KG1 (cell line): ENCODE measurements around the gene NFYC.

Experiments
- DNase-seq: peaks from one replicate; lab custom pipeline; 2025; lab: John Stamatoyannopoulos, UW

NFYC gene

DNA sequence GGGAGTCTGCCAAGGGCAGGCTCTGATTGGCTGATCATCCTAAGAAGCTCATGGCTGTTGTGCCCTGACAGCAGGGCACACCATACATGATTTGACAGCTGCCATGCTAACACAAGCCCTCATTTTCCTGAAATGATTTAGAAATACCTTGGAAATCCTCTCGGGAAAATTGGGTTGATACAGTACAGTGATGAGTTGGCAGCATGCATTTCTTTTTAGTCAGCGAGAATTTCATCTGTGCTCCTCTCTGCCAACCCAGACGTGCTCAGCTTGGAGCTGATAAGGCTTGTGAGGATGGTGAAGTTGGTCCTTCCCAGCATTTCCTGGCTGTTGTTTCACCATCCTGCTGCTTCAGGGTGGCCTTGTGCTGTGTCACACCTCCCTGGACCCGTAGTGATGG lies 69.5 kb downstream of the NFYC start:
- DNase-seq: no peak

DNA sequence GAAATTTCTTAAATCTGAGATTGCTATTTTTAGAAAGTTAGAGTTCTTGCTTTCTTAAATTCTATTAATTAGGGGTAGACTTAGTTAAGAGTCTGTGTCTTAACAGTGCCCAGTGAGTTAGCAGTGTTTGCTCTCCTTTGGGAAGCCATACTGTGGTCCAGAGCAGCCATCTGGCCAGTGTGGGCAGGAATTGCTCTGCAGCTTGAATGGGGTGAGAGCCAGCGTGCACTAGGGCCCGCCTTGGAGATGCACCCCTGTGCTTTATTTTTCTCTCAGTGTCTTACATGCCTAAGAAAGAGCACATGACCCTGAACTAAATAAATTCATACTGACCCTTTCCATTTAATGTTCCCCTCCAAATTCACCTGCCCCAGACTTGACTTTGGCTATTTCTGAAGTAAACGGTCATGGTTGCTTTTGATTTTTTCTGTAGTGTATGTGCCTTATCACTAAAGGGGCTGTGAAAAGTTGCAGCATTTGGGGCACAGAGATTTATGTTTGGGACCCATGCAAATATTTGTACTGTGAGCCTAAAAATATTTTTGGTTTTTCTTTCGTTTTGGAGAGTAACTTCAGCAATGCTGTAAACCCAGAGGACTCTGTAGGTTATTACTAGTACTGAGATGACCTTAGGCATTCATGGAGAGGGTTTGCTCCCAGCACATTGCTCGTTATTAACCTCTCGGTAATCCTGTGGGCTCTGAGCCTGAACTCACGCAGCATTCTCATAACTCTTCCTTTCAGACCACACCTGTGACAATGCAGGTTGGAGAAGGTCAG lies 70.8 kb downstream of the NFYC start:
- DNase-seq: no peak

- no peak for DNase-seq
Measured at GRCh38 chr1:40763742-40764532, 72.4 kb downstream of the NFYC start.

DNA sequence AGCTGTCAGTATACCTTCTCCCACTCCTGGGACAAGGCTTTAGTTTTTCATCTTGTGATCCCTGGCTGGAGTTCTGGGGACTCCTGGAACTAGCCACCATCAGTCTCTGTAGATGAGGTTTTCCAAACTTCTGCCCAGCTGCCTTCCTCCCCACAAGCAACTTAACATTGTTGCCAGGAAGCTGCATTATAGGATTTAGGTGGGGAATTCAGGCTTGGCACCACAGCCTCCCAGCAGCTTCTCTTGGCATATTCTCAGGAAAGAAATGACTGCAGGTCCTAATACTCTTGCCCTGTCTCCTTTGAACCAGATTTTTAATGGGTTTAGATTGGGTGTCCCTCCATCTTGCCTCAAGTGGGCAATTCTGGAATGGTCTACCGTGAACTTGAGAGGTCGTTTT lies 73.5 kb downstream of the NFYC start:
- no peak for DNase-seq

- no peak for DNase-seq
Measured at GRCh38 chr1:40766017-40766416, 74.5 kb downstream of the NFYC start.

GRCh38 chr1:40766560-40766959 lies 75.1 kb downstream of the NFYC start:
- DNase-seq: no peak

GRCh38 chr1:40768146-40768990 lies 76.9 kb downstream of the NFYC start:
- no peak for DNase-seq

DNA sequence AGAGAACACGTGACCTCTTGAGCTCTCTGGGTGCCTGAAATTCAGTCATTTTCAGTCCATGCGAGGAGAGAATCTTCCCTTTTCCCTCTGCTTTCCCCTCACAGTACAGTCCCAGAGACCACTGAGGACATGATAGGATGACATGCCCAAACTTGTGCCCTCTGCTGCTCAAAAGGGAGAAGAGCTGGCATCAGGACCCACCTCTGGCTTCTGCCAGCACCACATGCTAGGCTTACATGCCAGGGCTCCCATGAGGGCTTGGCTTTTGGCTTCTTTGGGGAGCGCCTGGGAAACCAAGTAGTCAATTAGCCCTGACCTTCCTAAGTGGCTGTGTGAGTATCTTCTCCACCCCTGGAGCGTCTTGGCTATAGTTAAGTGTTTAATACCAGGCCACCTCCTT lies 78.3 kb downstream of the NFYC start:
- no peak for DNase-seq

DNA sequence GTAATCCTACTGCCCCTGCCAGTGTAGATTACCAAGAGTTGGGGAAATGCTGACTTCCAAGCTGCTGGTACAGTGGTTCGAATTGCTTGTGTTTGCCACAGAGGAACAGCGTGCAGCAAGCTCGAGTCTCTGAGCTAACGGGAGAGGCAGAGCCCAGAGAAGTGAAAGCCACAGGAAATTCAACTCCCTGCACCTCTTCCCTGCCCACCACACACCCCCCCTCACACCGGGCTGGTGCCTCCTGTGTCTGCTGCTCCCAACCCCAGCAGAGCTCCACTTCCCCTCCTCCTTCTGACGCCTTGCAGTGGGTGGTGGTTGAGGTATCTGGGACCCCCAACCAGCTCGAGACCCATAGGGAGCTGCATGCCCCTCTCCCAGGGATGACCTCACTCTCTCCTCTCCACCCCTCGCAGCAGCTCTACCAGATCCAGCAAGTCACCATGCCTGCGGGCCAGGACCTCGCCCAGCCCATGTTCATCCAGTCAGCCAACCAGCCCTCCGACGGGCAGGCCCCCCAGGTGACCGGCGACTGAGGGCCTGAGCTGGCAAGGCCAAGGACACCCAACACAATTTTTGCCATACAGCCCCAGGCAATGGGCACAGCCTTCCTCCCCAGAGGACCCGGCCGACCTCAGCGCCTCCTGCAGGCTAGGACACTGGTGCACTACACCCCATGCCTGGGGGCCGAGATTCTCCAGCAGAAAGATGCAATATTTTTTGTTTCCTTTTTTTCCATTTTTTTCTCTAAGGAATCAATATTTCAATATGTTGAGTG lies 79.0 kb downstream of the NFYC start:
- no peak for DNase-seq

DNA sequence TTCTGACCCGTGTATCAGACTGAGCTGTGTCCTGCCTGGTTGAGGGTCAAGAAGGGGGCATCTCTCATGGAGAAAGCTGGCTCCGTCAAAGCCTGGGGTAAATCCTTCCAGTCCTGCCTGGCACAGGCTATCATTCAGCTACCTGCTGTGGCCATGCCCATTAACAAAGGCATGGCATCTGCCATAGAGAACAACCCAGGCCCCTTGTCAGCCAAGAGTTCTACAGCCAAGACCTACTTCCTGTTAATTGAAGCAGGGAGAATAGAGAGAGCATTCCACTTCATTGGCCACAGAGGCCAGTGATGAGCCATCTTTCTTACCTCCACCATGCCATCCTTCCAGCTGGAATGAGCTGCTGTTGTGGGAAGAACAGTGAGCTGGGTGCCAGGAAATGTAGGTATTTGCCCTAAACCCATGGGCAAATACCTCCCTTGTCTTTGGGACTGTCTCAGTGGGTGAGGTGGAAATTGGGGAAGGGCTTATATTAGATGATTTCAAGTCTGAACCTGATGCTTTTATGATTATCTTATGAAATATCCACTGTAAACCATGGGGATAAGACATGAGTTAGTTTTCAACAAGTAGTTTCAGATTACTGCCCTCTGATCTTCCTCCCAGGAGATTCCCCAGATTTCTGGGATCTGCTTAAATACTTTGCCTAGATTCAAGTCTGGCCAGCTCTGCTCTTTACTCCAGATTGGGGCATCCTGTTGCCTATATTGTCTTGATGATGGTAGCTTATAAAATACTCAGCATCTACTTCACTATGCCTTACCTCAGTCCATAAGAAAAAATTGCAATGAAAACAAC lies 80.8 kb downstream of the NFYC start:
- no peak for DNase-seq

DNA sequence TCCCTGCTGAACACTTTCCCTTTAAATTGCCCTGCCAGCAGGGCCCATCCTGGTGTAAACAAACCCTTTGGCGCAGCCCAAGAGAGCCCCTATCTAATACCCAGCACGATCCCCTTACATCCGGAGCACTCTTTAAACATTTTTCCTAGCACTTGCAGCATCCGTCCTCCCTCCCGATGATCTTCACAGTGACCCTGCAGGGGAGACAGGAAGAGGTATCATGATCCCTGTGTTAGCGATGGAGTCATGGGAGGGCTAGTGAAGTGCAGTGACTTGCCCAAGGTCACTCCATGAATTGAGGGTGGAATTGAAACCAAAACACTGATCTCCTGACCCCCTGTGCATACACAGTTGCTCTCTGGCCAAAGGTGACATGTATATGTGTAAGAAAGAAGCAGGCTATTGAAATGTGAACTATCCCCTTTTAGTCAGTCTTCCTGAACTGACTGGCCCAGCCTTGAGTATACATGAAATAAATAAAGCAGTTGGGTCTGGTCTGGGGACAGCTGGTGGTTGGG lies 82.3 kb downstream of the NFYC start:
- DNase-seq: no peak

DNA sequence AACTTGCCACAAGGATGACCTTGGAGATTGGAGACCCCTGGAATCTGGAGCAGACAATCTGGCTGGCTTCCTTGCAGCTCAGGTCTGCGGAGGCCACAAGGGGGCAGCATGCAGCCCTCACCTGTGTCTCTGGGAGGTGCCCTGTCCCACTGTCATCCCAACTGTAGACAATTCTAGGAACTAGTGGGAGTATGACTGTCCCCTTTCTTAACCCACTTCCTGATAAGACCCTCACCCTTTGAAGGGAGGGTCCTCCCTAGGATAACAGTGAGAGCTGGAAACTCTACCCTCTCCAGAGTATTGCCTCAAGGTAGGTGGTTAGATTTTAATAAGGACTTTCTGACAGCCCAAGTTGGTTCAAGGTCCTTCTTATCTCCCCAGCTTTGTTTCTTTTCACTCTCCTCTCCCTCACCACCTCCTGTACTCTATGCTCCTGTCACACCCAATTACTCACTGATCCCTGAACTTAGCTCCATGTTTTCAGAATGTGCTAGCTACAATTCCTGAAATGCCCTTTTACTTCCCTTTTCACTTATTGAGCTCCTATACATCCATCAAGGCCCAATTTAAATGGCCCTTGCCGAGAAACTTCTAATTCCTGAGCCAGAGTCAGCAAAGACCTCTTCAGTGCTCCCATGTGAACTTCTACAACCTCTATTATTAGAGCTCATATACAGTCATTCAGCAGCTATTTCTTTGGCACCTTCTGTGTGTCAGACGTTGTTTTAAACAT lies 82.9 kb downstream of the NFYC start:
- DNase-seq: no peak

DNA sequence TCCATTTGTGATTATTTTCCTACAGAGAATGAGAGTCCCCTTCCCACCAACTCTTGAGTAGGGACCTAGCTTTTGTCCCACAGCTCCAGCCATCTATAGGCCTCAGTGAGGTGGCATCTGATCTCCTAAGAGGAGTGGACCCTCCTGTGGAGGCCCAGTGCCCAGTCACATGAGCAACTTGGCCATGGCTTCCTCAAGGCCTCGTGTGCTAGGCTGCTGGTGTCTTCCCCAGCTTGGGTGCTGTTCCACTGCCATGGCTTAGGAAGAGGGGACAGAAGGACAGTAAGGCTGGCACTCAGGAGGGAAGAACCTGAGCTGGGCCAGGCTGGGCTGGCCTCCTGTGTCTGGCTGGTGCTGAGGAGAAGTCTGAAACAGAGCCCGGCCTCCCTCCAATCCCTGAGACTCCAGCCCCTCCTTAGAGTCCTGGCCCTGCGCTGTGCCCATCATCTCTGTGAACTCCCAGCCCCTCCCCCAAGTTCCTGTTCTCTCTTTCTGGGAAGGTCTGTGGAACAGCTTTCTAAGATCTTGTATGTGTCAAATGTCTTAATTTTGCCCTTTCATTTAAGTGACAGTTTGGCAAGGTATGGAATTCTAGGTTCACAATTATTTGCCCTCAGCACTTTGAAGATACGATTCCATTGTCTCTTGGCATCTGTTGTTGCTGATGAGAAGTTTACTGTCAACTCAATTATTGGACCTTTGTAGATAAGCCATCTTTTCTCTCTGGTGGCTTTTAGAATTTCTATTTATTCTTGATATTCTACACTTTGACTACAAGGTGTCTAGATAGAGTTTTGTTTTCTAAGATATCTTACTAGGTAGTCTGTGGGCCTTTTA lies 85.0 kb downstream of the NFYC start:
- DNase-seq: no peak

DNA sequence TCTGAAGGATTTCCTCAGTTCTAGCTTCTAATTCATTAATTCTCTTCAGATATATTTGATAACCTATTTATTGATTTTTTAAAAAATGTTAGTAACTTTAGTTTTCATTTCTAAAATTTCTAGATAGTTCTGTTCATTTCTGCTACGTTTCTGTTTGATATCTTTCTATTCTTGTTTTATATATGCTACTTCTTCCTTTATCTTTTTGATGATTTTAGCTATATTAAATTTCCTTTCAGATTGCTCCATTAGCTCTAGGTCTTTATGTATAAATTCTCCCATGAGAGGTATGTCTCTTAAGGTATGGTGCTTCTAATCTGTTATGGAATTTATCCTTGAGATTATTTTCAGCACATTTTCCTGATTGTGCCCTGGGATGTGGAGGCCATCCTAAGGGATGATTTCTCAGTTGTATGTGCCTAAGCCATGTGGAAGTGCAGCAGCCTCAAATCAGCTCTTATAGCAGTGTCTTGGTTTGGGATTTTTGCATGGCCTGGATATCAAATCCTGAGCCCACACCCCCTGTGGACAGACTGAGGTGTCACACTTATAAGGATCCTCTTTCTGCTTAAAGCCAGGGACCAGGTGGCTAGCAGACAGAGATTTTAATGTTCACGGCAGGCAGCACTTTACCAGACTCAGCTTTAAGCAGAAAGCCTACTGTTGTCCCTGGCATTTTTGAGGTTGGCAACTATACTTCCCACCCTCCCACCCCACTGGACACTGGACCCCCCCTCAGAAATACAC lies 85.9 kb downstream of the NFYC start:
- DNase-seq: no peak

- DNase-seq: no peak
Measured at GRCh38 chr1:40780678-40781607, 89.4 kb downstream of the NFYC start.

DNA sequence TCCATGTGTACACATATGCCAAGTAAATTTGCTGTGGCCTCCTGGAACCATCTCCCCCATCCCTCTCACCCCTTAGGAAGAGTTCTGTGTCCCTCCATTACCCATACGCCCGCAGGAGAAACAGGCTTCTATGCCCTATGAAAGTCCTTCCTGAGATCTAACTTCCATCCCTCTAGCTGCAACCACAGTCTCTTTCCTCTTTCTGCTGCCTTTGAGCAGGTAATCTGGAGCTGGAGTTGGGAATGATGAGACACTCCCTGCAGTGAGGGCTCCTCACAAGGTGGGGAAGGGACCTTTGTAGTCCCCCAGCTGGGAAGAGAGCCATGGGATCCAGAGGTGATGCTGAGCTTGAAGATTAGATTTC lies 90.1 kb downstream of the NFYC start:
- DNase-seq: no peak

DNA sequence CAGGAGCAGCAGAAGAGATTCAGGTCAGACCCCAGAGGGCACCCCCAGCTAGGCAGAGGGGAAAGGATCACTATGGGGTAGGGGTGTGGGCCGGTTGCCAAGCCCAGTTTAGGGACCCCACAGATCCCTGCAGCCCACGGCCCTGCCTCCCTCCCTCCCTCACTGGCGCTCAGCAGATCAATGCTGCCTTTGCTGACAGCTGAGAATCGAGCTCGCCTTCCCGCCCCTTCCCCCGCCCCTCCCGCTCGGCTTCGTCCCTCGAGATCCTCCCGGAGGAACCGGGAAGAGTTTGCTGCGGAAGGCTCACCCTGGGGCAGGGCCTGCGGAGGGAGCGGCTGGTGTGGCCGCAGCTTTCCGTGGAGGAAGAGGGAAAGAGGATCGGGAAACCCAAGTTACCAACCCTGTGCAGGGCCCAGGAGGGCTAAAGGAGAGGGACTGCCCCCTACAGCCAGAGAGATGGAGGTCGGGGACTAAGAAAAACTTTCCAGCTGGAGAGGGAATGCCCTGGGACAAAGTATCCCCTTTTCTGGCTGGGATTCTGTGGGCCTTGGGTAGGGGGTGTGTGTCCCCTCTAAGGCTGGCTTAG lies 91.0 kb downstream of the NFYC start:
- no peak for DNase-seq
